Right ventricle myocardium superior (tissue), 1 donor: ENCODE data around the gene AGTR1. TPM values are rescaled to one million over a fixed set of nuclear protein-coding genes. Genes with fewer than 3 reads are reported as not detected.
A peak's percentile ranks its signal among the peaks of the same experiment; 100 is the strongest.

ENCODE experiments used
- ATAC-seq: fragments of 200-7000 bp; cut with Tn5 transposase; one replicate; pipeline ENCODE4 v1.9.1; 2020; ENCODE audit warnings: mild to moderate bottlenecking; ENCODE audit not compliant: poor library complexity
- DNase-seq: peaks from one replicate; pipeline ENCODE4 v3.0.0-alpha.2; 2020
- intact Hi-C: fragments of 100-400 bp; cut with DNase I; formaldehyde crosslinking; loops from one replicate; pipeline ENCODE4 v1.11.2; 2022
- total RNA-seq: library from RNA; stranded (reverse); fragmentation: NEBNext Ultra II Directional; extraction: Animal tissue kit (Norgen Biotek cat#: 25700); gene quantifications from one replicate; pipeline ENCODE4 v1.2.1, GENCODE V29; 2021
- donor health status: DM: no; HTN: yes; CAD: no; lungs with severe emphysema.

AGTR1 gene
- total RNA-seq, 1 donor from 2014 or later, result 1.9 TPM

DNA sequence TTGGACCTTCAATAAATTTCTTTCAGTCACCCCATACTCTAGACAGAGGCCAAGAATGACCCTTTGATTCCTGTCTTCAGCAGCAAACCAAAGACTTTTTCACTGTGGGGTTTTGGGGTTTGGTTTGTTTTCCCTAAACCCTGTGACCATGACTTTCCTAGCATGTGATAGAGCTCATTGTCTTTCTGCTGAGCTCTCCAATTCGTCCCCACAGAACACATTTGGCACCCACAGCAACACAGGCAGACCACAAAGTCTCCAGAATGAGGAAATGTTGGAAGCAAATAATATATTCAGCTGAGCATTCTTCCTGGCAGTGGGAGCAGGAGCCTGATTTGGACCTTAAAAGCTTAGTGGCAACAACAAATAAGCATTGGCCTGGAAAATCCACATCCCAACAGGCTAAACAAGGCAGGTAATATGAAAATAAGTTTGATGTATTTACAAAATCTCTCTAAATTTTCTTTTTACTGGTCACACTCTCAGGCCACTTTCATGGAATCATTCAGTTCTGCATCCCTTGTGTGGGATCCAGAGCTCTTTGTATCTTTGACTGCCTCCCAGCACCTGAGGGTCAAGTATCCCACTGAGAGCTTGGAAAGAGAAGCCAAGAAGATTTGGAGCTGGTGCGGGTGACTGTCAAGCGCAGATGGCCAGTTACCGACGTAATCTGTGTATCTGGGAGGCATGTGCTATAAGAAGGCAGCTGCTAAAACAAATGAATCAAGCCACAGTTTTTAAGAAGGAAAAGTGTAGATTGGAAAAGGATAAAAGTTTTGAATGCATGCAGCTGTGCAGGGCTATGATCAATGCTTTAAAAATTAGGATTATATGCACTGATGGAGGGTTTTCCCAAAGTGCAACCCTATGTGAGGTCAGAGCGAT lies 93.4 kb downstream of the AGTR1 start:
- DNase-seq (peak; percentile 48), ATAC-seq (peak; percentile 86)
- intact Hi-C loops, result no loop called here

- DNase-seq (no peak), ATAC-seq (no peak)
- intact Hi-C loops, result no loop called here
Measured at GRCh38 chr3:148791920-148792319, 94.2 kb downstream of the AGTR1 start.

- intact Hi-C loops, result no loop called here
- DNase-seq (no peak), ATAC-seq (no peak)
Measured at GRCh38 chr3:148792516-148792915, 94.8 kb downstream of the AGTR1 start.

Other genes with a start within 250 kb of the AGTR1 start
- not detected for gene CPB1, start 129.9 kb downstream of the AGTR1 start, total RNA-seq
- gene CPA3, start 167.4 kb downstream of the AGTR1 start, total RNA-seq, result 2.1 TPM